Peyer's patch (tissue), 4 donors: ENCODE measurements around the gene CELSR3.

Source experiments
- CTCF ChIP-seq, 6 experiments: fragments of 450-650 bp in 4 of 6; fragments of 200-600 bp in 2 of 6; sonication (generic) in 1 of 6; IDR thresholded peaks; one replicate each; pipeline ENCODE4 v1.5.1; 2017 to 2019; ENCODE audit warnings: antibody characterized with exemption in 6 of 6, mild to moderate bottlenecking in 3 of 6, moderate library complexity in 1 of 6
- POLR2A ChIP-seq, 2 donors: fragments of 450-650 bp; IDR thresholded peaks; one replicate each; pipeline ENCODE4 v1.5.1; 2017; ENCODE audit warnings: antibody characterized with exemption in 2 of 2, mild to moderate bottlenecking in 2 of 2, moderate library complexity in 2 of 2

GRCh38 chr3:48625600-48625999 lies 37.1 kb downstream of the CELSR3 start:
- no peak for TF ChIP-seq POLR2A (IDR thresholded peaks at IDR 0.05)
- TF ChIP-seq CTCF (IDR thresholded peaks at IDR 0.05), result no peak
